ENCODE results near the gene COMT. TPM values are rescaled to one million over a fixed set of nuclear protein-coding genes. Genes with fewer than 3 reads are reported as not detected.

COMT gene
- total and polyA plus RNA-seq, 9 of the 15 experiments (the other 6 are each of a cell fraction or from before 2014, with no cell fraction given), result 12.5 to 351 (median 155) TPM

DNA sequence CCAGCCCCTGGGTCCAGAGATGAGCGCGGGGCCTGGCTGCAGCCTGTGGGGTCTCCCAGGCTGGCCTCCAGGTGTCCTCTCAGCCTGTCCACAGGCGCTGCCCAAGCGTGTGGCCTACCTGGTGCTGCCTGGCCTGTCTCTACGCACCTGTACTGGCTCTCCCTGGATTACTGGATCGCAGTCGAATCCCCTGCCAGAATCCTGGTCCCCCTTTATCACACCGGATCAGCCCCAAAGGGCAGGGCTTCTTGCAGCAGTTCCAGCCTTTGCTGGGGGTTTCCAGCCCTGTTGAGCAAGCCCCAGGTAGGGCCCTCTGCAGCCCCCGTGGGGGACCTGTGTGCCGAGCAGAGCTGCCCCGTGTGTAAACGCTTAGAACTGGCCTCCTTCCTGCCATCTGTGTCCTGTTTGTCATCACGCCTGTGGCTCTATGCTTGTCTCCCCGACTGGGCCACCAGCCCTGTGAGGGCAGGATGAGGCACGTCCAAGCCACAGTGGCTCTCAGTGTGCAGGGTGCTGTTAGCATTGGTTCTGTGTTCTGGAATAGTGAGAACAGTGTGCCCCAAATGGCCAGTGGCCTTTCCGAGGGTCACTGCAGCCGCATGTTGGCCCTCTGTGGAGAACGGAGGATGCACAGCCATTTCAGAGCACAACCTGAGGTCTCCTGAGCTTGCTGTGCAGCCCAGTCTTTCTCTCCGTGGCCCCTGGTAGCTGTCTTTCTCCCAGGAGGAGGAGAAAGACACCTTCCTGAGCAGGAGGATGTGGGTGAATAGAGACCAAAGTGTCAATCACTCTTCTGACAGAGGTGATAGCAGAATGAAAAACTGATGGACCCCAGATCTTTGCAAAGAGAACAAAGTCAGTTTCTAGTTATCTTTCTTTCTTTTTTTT lies 13.9 kb downstream of the COMT start (continued):
- TF ChIP-seq ZEB2 (IDR thresholded peaks at IDR 0.05) (no peak), RBBP5 (IDR thresholded peaks at IDR 0.05; ENCODE audit: borderline replicate concordance, insufficient read depth, low read length, poor library complexity, severe bottlenecking) (peak; percentile 24), ZNF644 (tag; IDR thresholded peaks at IDR 0.05; ENCODE audit: low read depth) (no peak), KLF1 (tag; IDR thresholded peaks at IDR 0.05) (no peak), POLR2B (IDR thresholded peaks at IDR 0.05; ENCODE audit: low read depth, partially characterized antibody) (peak; percentile 38), MBD2 (IDR thresholded peaks at IDR 0.05; ENCODE audit: borderline replicate concordance, low read depth) (no peak), HNRNPUL1 (IDR thresholded peaks at IDR 0.05; ENCODE audit: low read length) (0 out of 2 replicates have a peak, but pooled peaks have one; percentile 63), ZFP36 (IDR thresholded peaks at IDR 0.05; ENCODE audit: low read depth, low read length, partially characterized antibody) (no peak), ZNF239 (CRISPR knock-in tag; IDR thresholded peaks at IDR 0.05) (no peak), JUNB (CRISPR knock-in tag; conservative IDR thresholded peaks at IDR 0.05) (no peak), CBX8 (IDR thresholded peaks at IDR 0.05; ENCODE audit: borderline replicate concordance, extremely low read depth, low read depth, low read length, poor library complexity, severe bottlenecking) (no peak), RBM15 (IDR thresholded peaks at IDR 0.05; ENCODE audit: insufficient read depth, low read length) (no peak), ZNF785 (CRISPR knock-in tag; IDR thresholded peaks at IDR 0.05) (no peak), CHD2 (IDR thresholded peaks at IDR 0.05; ENCODE audit: low read depth, low read length) (peak; percentile 22; the same call in 1 of the 2 replicates), CBX5 (IDR thresholded peaks at IDR 0.05; ENCODE audit: borderline replicate concordance, low read depth) (no peak), DMBX1 (CRISPR knock-in tag; IDR thresholded peaks at IDR 0.05; ENCODE audit: borderline replicate concordance) (no peak), POLR2AphosphoS2 (IDR thresholded peaks at IDR 0.05; ENCODE audit: low read length) (peak; percentile 84), RNF2 (IDR thresholded peaks at IDR 0.05) (no peak), XRCC4 (IDR thresholded peaks at IDR 0.05; ENCODE audit: extremely low read depth, insufficient read depth, insufficient read length) (no peak), SMAD3 (CRISPR knock-in tag; conservative IDR thresholded peaks at IDR 0.05) (no peak), FOXA1 (IDR thresholded peaks at IDR 0.05; ENCODE audit: borderline replicate concordance) (no peak), SRSF3 (IDR thresholded peaks at IDR 0.05; ENCODE audit: insufficient read depth, low read length) (no peak)
- TF ChIP-seq, protein P1, sequence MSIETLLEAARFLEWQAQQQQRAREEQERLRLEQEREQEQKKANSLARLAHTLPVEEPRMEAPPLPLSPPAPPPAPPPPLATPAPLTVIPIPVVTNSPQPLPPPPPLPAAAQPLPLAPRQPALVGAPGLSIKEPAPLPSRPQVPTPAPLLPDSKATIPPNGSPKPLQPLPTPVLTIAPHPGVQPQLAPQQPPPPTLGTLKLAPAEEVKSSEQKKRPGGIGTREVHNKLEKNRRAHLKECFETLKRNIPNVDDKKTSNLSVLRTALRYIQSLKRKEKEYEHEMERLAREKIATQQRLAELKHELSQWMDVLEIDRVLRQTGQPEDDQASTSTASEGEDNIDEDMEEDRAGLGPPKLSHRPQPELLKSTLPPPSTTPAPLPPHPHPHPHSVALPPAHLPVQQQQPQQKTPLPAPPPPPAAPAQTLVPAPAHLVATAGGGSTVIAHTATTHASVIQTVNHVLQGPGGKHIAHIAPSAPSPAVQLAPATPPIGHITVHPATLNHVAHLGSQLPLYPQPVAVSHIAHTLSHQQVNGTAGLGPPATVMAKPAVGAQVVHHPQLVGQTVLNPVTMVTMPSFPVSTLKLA (conservative IDR thresholded peaks at IDR 0.05), result no peak
- TF ChIP-seq, protein P2, sequence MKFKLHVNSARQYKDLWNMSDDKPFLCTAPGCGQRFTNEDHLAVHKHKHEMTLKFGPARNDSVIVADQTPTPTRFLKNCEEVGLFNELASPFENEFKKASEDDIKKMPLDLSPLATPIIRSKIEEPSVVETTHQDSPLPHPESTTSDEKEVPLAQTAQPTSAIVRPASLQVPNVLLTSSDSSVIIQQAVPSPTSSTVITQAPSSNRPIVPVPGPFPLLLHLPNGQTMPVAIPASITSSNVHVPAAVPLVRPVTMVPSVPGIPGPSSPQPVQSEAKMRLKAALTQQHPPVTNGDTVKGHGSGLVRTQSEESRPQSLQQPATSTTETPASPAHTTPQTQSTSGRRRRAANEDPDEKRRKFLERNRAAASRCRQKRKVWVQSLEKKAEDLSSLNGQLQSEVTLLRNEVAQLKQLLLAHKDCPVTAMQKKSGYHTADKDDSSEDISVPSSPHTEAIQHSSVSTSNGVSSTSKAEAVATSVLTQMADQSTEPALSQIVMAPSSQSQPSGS (CRISPR knock-in tag; IDR thresholded peaks at IDR 0.05), result no peak
- TF ChIP-seq, protein P3, sequence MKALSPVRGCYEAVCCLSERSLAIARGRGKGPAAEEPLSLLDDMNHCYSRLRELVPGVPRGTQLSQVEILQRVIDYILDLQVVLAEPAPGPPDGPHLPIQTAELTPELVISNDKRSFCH (CRISPR knock-in tag; IDR thresholded peaks at IDR 0.05), result no peak
- TF ChIP-seq, protein P3 (tag; IDR thresholded peaks at IDR 0.05), result no peak; the same call in 1 of the 2 replicates
